Endodermal cell (in vitro differentiated cells): ENCODE measurements around the gene KRT20. TPM values are rescaled to one million over a fixed set of nuclear protein-coding genes. Genes with fewer than 3 reads are reported as not detected.

ENCODE experiments used
- DNase-seq: peaks from one replicate; pipeline ENCODE4 v3.0.0-alpha.2; 2017
- H3K27ac ChIP-seq: 2 replicates; pipeline ENCODE4 v1.5.1; 2013; ENCODE audit warnings: mild to moderate bottlenecking, low read depth, low read length, moderate library complexity
- H3K27me3 ChIP-seq: 2 replicates; pipeline ENCODE4 v1.6.1; 2013; ENCODE audit warnings: mild to moderate bottlenecking, low read length, moderate library complexity; ENCODE audit not compliant: insufficient read depth, control insufficient read depth, poor library complexity, severe bottlenecking
- H3K36me3 ChIP-seq: 2 replicates; pipeline ENCODE4 v1.7.0; 2013; ENCODE audit warnings: mild to moderate bottlenecking, low read length, moderate library complexity; ENCODE audit not compliant: control insufficient read depth, insufficient read depth
- H3K4me1 ChIP-seq: one replicate; pipeline ENCODE4 v1.7.0; 2013; ENCODE audit warnings: low read length; ENCODE audit not compliant: control insufficient read depth, insufficient read depth
- H3K4me3 ChIP-seq: 2 replicates; pipeline ENCODE4 v1.5.1; 2013; ENCODE audit warnings: mild to moderate bottlenecking, low read length, moderate library complexity
- H3K9ac ChIP-seq: 2 replicates; pipeline ENCODE4 v1.6.1; 2013; ENCODE audit warnings: mild to moderate bottlenecking, low read length, moderate library complexity; ENCODE audit not compliant: poor library complexity, severe bottlenecking; ENCODE audit errors: extremely low read depth
- H3K9me3 ChIP-seq: 2 replicates; pipeline ENCODE4 v1.6.1; 2013; ENCODE audit warnings: mild to moderate bottlenecking, low read length, moderate library complexity; ENCODE audit not compliant: control insufficient read depth
- H3K27ac Mint-ChIP-seq: 2 replicates; pipeline ENCODE4 v1.8.0; 2020; ENCODE audit warnings: mixed read lengths
- H3K27me3 Mint-ChIP-seq: 2 replicates; pipeline ENCODE4 v1.8.0; 2021; ENCODE audit warnings: mild to moderate bottlenecking, mixed read lengths; ENCODE audit not compliant: insufficient read depth
- H3K36me3 Mint-ChIP-seq: 2 replicates; pipeline ENCODE4 v1.8.0; 2020; ENCODE audit warnings: low read depth, mixed read lengths
- H3K4me1 Mint-ChIP-seq: 2 replicates; pipeline ENCODE4 v1.8.0; 2020; ENCODE audit warnings: mixed read lengths
- H3K4me3 Mint-ChIP-seq: 2 replicates; pipeline ENCODE4 v1.8.0; 2020; ENCODE audit warnings: mild to moderate bottlenecking, moderate library complexity, mixed read lengths
- H3K9me3 Mint-ChIP-seq: 2 replicates; pipeline ENCODE4 v1.8.0; 2020; ENCODE audit warnings: mild to moderate bottlenecking, mixed read lengths
- CTCF ChIP-seq: fragments of 200-600 bp; sonication (generic); conservative IDR thresholded peaks from 2 replicates; pipeline ENCODE4 v1.5.0; 2021; ENCODE audit warnings: antibody characterized with exemption, mild to moderate bottlenecking
- WGBS, 2 experiments: methylation state at CpG; one replicate each; pipeline versions ENCODE4 v1.1.5 to v1.1.7; 2013; ENCODE audit warnings: missing lambda C conversion rate in 2 of 2, mixed read lengths in 1 of 2; ENCODE audit not compliant: insufficient coverage in 1 of 2, insufficient read length in 1 of 2; 5-methylcytosine and 5-hydroxymethylcytosine counted together
- total RNA-seq, 2 donors: library from RNA; stranded (reverse); fragmentation: NEBNext Ultra II Directional in 1 of 2; extraction: Animal tissue kit (Norgen Biotek cat#: 25700) in 1 of 2; gene quantifications; 2 replicates in 1 of 2; 3 replicates in 1 of 2; pipeline ENCODE4 v1.2.1, GENCODE V29; 2021

Gene KRT20
- total RNA-seq, 2 donors from 2014 or later: not detected

- no peaks in the 10 kb centered on the region for H3K36me3 ChIP-seq
- Mint-ChIP-seq H3K9me3 (no peaks in the 10 kb centered on the region), H3K4me1 (no peaks in the 10 kb centered on the region), H3K4me3 (no peak overlapping the region), H3K27ac (no peak overlapping the region), H3K27me3 (peaks cover 11% of the 10 kb centered on the region), H3K36me3 (no peaks in the 10 kb centered on the region)
- H3K4me1 ChIP-seq: no peaks in the 10 kb centered on the region
- 90 to 93% methylated on average over 8 to 9 of the region's 9 CpGs for WGBS, 2 experiments
- H3K9ac ChIP-seq: no peak overlapping the region
- no peaks in the 10 kb centered on the region for H3K27me3 ChIP-seq
- TF ChIP-seq CTCF: no peak
- H3K27ac ChIP-seq: no peak overlapping the region
- no peak for DNase-seq
- no peak overlapping the region for H3K4me3 ChIP-seq
- H3K9me3 ChIP-seq: no peaks in the 10 kb centered on the region
Observed at GRCh38 chr17:40895106-40895730, 10.2 kb upstream of the KRT20 start.

GRCh38 chr17:40888196-40888720, 3.2 kb upstream of the KRT20 start:
- peaks cover 6% of the 10 kb centered on the region for H3K4me1 ChIP-seq
- peaks cover 15% of the 10 kb centered on the region for H3K27me3 Mint-ChIP-seq
- no peak overlapping the region for H3K27ac ChIP-seq
- WGBS, 2 experiments: 90 to 94% methylated on average over 2 of the region's 2 CpGs
- no peak overlapping the region for H3K4me3 Mint-ChIP-seq
- H3K27ac Mint-ChIP-seq: no peak overlapping the region
- no peak overlapping the region for H3K4me3 ChIP-seq
- H3K36me3 ChIP-seq: no peaks in the 10 kb centered on the region
- H3K9me3 Mint-ChIP-seq: no peaks in the 10 kb centered on the region
- no peak overlapping the region for H3K9ac ChIP-seq
- H3K9me3 ChIP-seq: no peaks in the 10 kb centered on the region
- DNase-seq: no peak
- H3K36me3 Mint-ChIP-seq: no peaks in the 10 kb centered on the region
- H3K27me3 ChIP-seq: peaks cover 7% of the 10 kb centered on the region
- no peak for TF ChIP-seq CTCF
- peaks cover 10% of the 10 kb centered on the region for H3K4me1 Mint-ChIP-seq

GRCh38 chr17:40886090-40886489, 1.0 kb upstream of the KRT20 start:
- TF ChIP-seq CTCF: no peak
- WGBS, 2 experiments: 89 to 90% methylated on average over 1 to 3 of the region's 3 CpGs
- H3K9ac ChIP-seq: no peak overlapping the region
- H3K4me3 ChIP-seq: no peak overlapping the region
- H3K36me3 ChIP-seq: no peaks in the 10 kb centered on the region
- H3K27me3 ChIP-seq: peaks cover 7% of the 10 kb centered on the region
- no peak overlapping the region for H3K4me3 Mint-ChIP-seq
- no peaks in the 10 kb centered on the region for H3K9me3 ChIP-seq
- H3K27ac ChIP-seq: no peak overlapping the region
- H3K36me3 Mint-ChIP-seq: no peaks in the 10 kb centered on the region
- no peak for DNase-seq
- H3K4me1 ChIP-seq: peaks cover 6% of the 10 kb centered on the region
- H3K9me3 Mint-ChIP-seq: no peaks in the 10 kb centered on the region
- H3K4me1 Mint-ChIP-seq: peaks cover 10% of the 10 kb centered on the region
- H3K27me3 Mint-ChIP-seq: peaks cover 6% of the 10 kb centered on the region
- H3K27ac Mint-ChIP-seq: peak overlapping the region; percentile 61
